Muscle of back (tissue), 11 donors: ENCODE measurements around the gene MAP4K4. TPM values are rescaled to one million over a fixed set of nuclear protein-coding genes. Genes with fewer than 3 reads are reported as not detected.

ENCODE experiments used
- DNase-seq, 3 donors: peaks; one replicate each; pipeline versions ENCODE4 v3.0.0 to v3.0.0-alpha.2; 2013
- polyA plus RNA-seq, 10 donors: library from polyadenylated mRNA; unstranded; fragments of 120-200 nt; gene quantifications; one replicate each; pipeline ENCODE4 v1.2.1, GENCODE V29; 2013; ENCODE audit not compliant: insufficient read length in 10 of 10

The MAP4K4 gene
- polyA plus RNA-seq, 10 donors = 115 to 149 (median 130) TPM

- DNase-seq = no peak
Observed at GRCh38 chr2:101864426-101864825, 166.9 kb downstream of the MAP4K4 start.

GRCh38 chr2:101868525-101868924, 171.0 kb downstream of the MAP4K4 start:
- no peak for DNase-seq

GRCh38 chr2:101869527-101869926, 172.0 kb downstream of the MAP4K4 start:
- no peak for DNase-seq

- DNase-seq = no peak
Observed at GRCh38 chr2:101870444-101870843, 172.9 kb downstream of the MAP4K4 start.

- DNase-seq = no peak
Observed at GRCh38 chr2:101871480-101871879, 174.0 kb downstream of the MAP4K4 start.

GRCh38 chr2:101872480-101872879, 175.0 kb downstream of the MAP4K4 start:
- DNase-seq = no peak

GRCh38 chr2:101873543-101873942, 176.0 kb downstream of the MAP4K4 start:
- peak in 1 of 3 donors; percentile 12 for DNase-seq

- no peak for DNase-seq
Observed at GRCh38 chr2:101874069-101874468, 176.6 kb downstream of the MAP4K4 start.

GRCh38 chr2:101879466-101879865, 182.0 kb downstream of the MAP4K4 start:
- no peak for DNase-seq

- DNase-seq = no peak
Observed at GRCh38 chr2:101881131-101881530, 183.6 kb downstream of the MAP4K4 start.

GRCh38 chr2:101882769-101883307, 185.3 kb downstream of the MAP4K4 start:
- DNase-seq = no peak

- peak; percentile 10 to 27 (median 26) for DNase-seq
Observed at GRCh38 chr2:101883860-101884259, 186.4 kb downstream of the MAP4K4 start.

- no peak for DNase-seq
Observed at GRCh38 chr2:101884423-101884822, 186.9 kb downstream of the MAP4K4 start.

GRCh38 chr2:101887328-101887727, 189.8 kb downstream of the MAP4K4 start:
- DNase-seq = no peak

- no peak for DNase-seq
Observed at GRCh38 chr2:101889460-101890098, 192.1 kb downstream of the MAP4K4 start.

GRCh38 chr2:101892377-101892776, 194.9 kb downstream of the MAP4K4 start:
- DNase-seq = no peak

- no peak for DNase-seq
Observed at GRCh38 chr2:101893681-101894381, 196.3 kb downstream of the MAP4K4 start.

GRCh38 chr2:101895039-101895438, 197.5 kb downstream of the MAP4K4 start:
- DNase-seq = no peak

- no peak for DNase-seq
Observed at GRCh38 chr2:101895819-101896322, 198.4 kb downstream of the MAP4K4 start.

- DNase-seq = no peak
Observed at GRCh38 chr2:101897301-101897700, 199.8 kb downstream of the MAP4K4 start.

GRCh38 chr2:101899265-101899664, 201.8 kb downstream of the MAP4K4 start:
- no peak for DNase-seq

- DNase-seq = no peak
Observed at GRCh38 chr2:101899871-101900270, 202.4 kb downstream of the MAP4K4 start.

GRCh38 chr2:101900375-101900774, 202.9 kb downstream of the MAP4K4 start:
- DNase-seq = no peak
